Central memory CD8-positive, alpha-beta T cell (primary cell): Measurements from ENCODE around the gene DHDDS.
"Not testable (repeated sequence)": the region's sequence is repeated elsewhere in the genome, so short reads cannot be mapped to it uniquely, and the experiment has no call there.

Experiments
- ATAC-seq: fragments of 150-1000 bp; cut with Tn5 transposase; replicated peaks from 2 replicates; pipeline ENCODE4 v1.10.0; 2022; ENCODE audit warnings: mild to moderate bottlenecking, moderate FRiP score, moderate number of reproducible peaks; ENCODE audit not compliant: poor library complexity, severe bottlenecking; ENCODE audit errors: extremely low read depth
- DNase-seq, 2 donors: peaks; one replicate each; pipeline ENCODE4 v3.0.0; 2021; ENCODE audit warnings: low spot score in 2 of 2
- H3K27ac Mint-ChIP-seq: one replicate; pipeline ENCODE4 v1.8.0; 2022; ENCODE audit warnings: low read depth, mild to moderate bottlenecking, moderate library complexity, mixed read lengths
- H3K27me3 Mint-ChIP-seq: one replicate; pipeline ENCODE4 v1.8.0; 2022; ENCODE audit warnings: mixed read lengths
- H3K36me3 Mint-ChIP-seq: one replicate; pipeline ENCODE4 v1.8.0; 2022; ENCODE audit warnings: mild to moderate bottlenecking, moderate library complexity, mixed read lengths; ENCODE audit not compliant: insufficient read depth
- H3K4me1 Mint-ChIP-seq: one replicate; pipeline ENCODE4 v1.8.0; 2022; ENCODE audit warnings: mixed read lengths
- H3K4me3 Mint-ChIP-seq: one replicate; pipeline ENCODE4 v1.8.0; 2022; ENCODE audit warnings: mild to moderate bottlenecking, moderate library complexity, mixed read lengths
- H3K9me3 Mint-ChIP-seq: one replicate; pipeline ENCODE4 v1.8.0; 2022; ENCODE audit warnings: mixed read lengths

The DHDDS gene

DNA sequence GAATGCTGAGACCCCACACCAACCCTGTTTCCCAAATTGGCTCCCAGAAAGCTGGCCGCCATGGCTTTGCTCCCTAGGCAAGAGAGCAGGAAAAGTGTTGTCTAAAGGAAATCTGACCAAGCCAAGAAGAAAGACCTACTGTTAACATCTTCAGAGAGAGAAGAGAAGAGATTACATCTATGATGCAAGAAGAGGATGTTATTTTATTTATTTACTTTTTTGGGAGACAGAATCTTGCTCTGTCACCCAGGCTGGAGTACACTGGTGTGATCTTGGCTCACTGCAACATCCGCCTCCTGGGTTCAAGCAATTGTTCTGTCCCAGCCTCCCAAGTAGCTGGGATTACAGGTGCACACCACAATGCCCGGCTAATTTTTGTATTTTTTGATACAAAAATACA, 61.8 kb downstream of the DHDDS start:
- Mint-ChIP-seq H3K4me1 (no peaks in the 10 kb centered on the region), H3K36me3 (peaks cover 3% of the 10 kb centered on the region), H3K27ac (no peak overlapping the region), H3K9me3 (no peaks in the 10 kb centered on the region), H3K27me3 (no peaks in the 10 kb centered on the region), H3K4me3 (no peak overlapping the region)
- DNase-seq (no peak), ATAC-seq (no peak)

DNA sequence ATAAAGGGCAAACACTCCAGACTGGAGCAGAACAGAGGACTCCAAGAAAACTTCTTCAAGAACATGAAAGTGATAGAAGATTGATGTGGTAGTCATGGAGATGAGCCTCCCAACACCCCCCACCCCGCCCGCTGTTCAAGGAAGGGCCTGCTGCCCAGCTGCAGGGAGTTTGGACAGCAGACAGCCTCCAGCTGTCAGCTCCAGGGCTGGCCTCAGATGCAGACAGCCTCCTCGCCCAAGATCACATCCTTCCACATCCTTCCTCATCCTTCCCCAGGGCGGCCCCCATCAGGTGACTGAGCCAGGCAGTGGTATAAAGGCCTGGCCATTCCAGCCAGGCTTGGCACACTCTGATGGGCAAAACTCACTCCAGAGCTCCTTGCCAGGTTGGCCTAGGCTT, 64.7 kb downstream of the DHDDS start:
- DNase-seq: no peak
- H3K4me1 Mint-ChIP-seq: no peaks in the 10 kb centered on the region
- H3K36me3 Mint-ChIP-seq: peaks cover 6% of the 10 kb centered on the region
- peak overlapping the region; percentile 70 for H3K27ac Mint-ChIP-seq
- H3K27me3 Mint-ChIP-seq: no peaks in the 10 kb centered on the region
- H3K9me3 Mint-ChIP-seq: no peaks in the 10 kb centered on the region
- H3K4me3 Mint-ChIP-seq: no peak overlapping the region
- ATAC-seq: no peak

DNA sequence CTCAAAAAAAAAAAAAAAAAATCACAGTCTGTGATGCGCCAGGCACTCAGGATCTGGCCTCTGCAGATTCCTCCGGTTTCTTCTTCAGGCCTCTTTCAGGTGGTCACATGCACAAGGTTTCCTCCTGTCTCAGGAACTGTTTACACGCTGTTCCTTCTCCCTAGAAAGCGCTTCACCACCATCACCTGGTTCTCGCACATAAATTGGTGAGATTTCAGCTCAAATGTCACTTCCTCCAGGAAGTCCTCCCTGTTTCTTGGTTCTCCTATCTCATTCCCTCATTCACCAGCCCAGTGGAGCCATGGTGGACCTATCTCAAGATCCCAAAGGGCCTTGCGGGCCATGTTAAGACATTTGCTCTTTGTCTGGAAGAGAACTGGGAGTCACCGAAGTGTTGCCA, 66.8 kb downstream of the DHDDS start:
- H3K27ac Mint-ChIP-seq: peak overlapping the region; percentile 51
- ATAC-seq (no peak), DNase-seq (no peak)
- H3K4me1 Mint-ChIP-seq: no peaks in the 10 kb centered on the region
- H3K27me3 Mint-ChIP-seq: no peaks in the 10 kb centered on the region
- peaks cover 4% of the 10 kb centered on the region for H3K36me3 Mint-ChIP-seq
- no peak overlapping the region for H3K4me3 Mint-ChIP-seq
- no peaks in the 10 kb centered on the region for H3K9me3 Mint-ChIP-seq

DNA sequence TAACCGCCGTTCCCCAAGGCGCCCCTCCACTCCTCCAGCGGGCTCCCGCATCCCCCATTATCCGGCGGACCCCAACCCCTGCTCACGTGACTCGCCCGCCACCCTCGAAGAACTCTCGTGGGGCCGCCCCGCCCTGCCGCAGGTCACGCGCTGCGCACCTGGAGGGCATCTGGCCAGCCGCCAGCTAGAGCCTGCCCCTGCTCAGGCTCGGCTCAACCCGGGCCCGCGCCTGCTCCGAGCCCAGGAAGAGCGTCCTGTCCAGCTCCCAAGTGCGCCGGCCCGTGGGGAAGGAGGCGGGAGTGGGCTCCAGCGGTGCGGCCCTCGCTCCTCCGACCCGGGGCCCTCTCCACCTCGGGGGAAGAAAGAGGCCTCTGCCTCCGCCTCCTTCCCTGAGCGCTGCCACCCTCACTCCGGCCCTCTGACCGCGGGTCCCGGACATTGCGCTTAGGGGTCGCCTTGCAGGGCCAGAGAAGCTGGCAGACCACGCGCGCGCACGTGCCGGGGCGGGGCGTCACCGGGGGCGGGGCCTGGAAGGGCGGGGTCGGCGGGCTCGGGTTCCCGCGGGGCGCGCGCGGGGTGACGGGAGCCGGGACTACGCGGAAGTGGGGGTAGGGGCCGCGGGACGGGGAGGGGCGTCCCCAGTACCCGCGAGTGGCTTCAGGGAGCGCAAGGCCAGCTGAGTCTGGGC, 68.5 kb downstream of the DHDDS start:
- ATAC-seq: peak; percentile 74

DNA sequence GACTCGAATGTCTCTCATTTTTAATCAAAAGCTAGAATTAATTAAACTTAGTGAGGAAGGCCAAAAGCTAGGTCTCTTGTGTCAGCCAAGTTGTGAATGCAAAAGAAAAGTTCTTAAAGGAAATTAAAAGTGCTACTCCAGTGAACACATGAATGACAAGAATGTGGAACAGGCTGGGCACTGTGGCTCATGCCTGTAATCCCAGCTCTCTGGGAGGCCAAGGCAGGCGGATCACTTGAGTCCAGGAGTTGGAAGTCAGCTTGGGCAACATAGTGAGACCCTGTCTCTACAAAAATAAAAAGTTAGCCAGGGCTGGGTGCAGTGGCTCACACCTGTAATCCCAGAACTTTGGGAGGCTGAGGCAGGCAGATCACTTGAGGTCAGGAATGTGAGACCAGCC, 78.6 kb downstream of the DHDDS start:
- not testable (repeated sequence) for H3K36me3 Mint-ChIP-seq, H3K27me3 Mint-ChIP-seq, H3K9me3 Mint-ChIP-seq, H3K27ac Mint-ChIP-seq, DNase-seq, ATAC-seq, H3K4me3 Mint-ChIP-seq, H3K4me1 Mint-ChIP-seq

More for the DNA sequence above, 68.5 kb downstream of the DHDDS start:
- H3K27me3 Mint-ChIP-seq: no peaks in the 10 kb centered on the region
- H3K4me3 Mint-ChIP-seq: peak overlapping the region; percentile 74
- DNase-seq: peak; percentile 75 to 77
- peak overlapping the region; percentile 61 for H3K27ac Mint-ChIP-seq
- peaks cover 4% of the 10 kb centered on the region for H3K36me3 Mint-ChIP-seq
- H3K9me3 Mint-ChIP-seq: no peaks in the 10 kb centered on the region
- no peaks in the 10 kb centered on the region for H3K4me1 Mint-ChIP-seq

GRCh38 chr1:26515836-26516235, 83.7 kb downstream of the DHDDS start:
- not testable (repeated sequence) for H3K27ac Mint-ChIP-seq, H3K27me3 Mint-ChIP-seq, H3K36me3 Mint-ChIP-seq, DNase-seq, H3K4me3 Mint-ChIP-seq, H3K4me1 Mint-ChIP-seq, H3K9me3 Mint-ChIP-seq, ATAC-seq

- no peak for DNase-seq
Measured at GRCh38 chr1:26516987-26517765, 85.1 kb downstream of the DHDDS start.

DNA sequence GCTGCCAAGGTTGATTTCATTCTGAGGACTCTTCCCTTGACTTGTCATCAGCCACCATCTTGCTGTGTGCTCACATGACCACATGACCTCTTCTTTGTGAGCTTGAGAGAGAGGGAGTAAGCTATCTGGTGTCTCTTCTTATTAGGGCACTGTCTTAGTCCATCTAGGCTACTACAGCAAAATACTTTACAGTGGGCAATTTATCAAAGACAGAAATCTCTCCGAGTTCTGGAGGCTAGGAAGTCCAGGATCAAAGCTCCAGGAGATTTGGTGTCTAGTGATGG, 85.6 kb downstream of the DHDDS start:
- Mint-ChIP-seq H3K27me3 (no peaks in the 10 kb centered on the region), H3K27ac (no peak overlapping the region), H3K36me3 (no peaks in the 10 kb centered on the region), H3K4me1 (no peaks in the 10 kb centered on the region), H3K9me3 (no peaks in the 10 kb centered on the region), H3K4me3 (no peak overlapping the region)
- ATAC-seq: no peak
- DNase-seq: no peak

More at GRCh38 chr1:26516987-26517765, 85.1 kb downstream of the DHDDS start:
- H3K4me1 Mint-ChIP-seq: no peaks in the 10 kb centered on the region
- no peaks in the 10 kb centered on the region for H3K9me3 Mint-ChIP-seq
- H3K27ac Mint-ChIP-seq: no peak overlapping the region
- ATAC-seq: no peak
- no peaks in the 10 kb centered on the region for H3K27me3 Mint-ChIP-seq
- no peak overlapping the region for H3K4me3 Mint-ChIP-seq
- H3K36me3 Mint-ChIP-seq: no peaks in the 10 kb centered on the region

- no peaks in the 10 kb centered on the region for H3K27me3 Mint-ChIP-seq
- H3K27ac Mint-ChIP-seq: no peak overlapping the region
Measured at GRCh38 chr1:26518355-26518754, 86.2 kb downstream of the DHDDS start.

DNA sequence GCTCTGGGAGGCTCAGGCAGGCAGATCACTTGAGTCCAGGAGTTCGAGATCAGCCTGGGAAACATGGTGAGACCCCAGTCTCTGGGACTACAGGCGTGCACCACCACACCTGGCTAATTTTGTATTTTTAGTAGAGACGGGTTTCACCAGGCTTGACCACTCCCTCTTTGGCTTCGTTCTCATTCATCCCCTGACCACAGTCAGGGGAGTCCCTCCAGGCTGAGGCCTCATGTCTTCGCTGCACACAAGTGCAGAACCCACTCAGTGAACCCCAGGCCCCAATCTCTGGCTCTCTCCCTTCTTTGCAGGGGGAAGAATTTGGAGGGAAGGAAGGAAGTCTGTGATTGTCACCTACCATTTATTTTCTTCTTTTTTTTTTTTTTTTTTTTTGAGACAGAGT, 88.2 kb downstream of the DHDDS start:
- no peaks in the 10 kb centered on the region for H3K36me3 Mint-ChIP-seq
- DNase-seq (no peak), ATAC-seq (no peak)
- no peaks in the 10 kb centered on the region for H3K9me3 Mint-ChIP-seq
- no peak overlapping the region for H3K4me3 Mint-ChIP-seq
- H3K27me3 Mint-ChIP-seq: peaks cover 12% of the 10 kb centered on the region
- H3K27ac Mint-ChIP-seq: no peak overlapping the region
- H3K4me1 Mint-ChIP-seq: no peaks in the 10 kb centered on the region

More at GRCh38 chr1:26518355-26518754, 86.2 kb downstream of the DHDDS start:
- Mint-ChIP-seq H3K4me3 (no peak overlapping the region), H3K9me3 (no peaks in the 10 kb centered on the region), H3K36me3 (no peaks in the 10 kb centered on the region), H3K4me1 (no peaks in the 10 kb centered on the region)
- DNase-seq: no peak
- ATAC-seq: no peak
